ENCODE results near the gene PMEL. TPM values are rescaled to one million over a fixed set of nuclear protein-coding genes. Genes with fewer than 3 reads are reported as not detected.
"Not testable (repeated sequence)": the region's sequence is repeated elsewhere in the genome, so short reads cannot be mapped to it uniquely, and the experiment has no call there.

The PMEL gene
- total and polyA plus RNA-seq, 2 experiments from 2014 or later, result 0.38 to 2.3 TPM

- peak; percentile 41 for DNase-seq
- H4K20me1 ChIP-seq (ENCODE audit: insufficient read depth), result no peaks in the 10 kb centered on the region
- H3K27me3 ChIP-seq (replicated peaks; ENCODE audit: insufficient read depth), result no peaks in the 10 kb centered on the region
- H3K4me2 ChIP-seq (ENCODE audit: unreplicated experiment), result peak overlapping the region; percentile 94
- TF ChIP-seq EZH2 (IDR thresholded peaks at IDR 0.05; ENCODE audit: insufficient read depth, poor library complexity, severe bottlenecking) (no peak), EZH2phosphoT487 (IDR thresholded peaks at IDR 0.05; ENCODE audit: insufficient read depth, low read depth) (no peak)
- H3K36me3 ChIP-seq (ENCODE audit: low read depth), result no peaks in the 10 kb centered on the region
- H3K9me2 ChIP-seq (ENCODE audit: insufficient read depth), result no peaks in the 10 kb centered on the region
- H3K79me2 ChIP-seq (ENCODE audit: insufficient read depth), result peaks cover 79% of the 10 kb centered on the region
- in situ Hi-C loops (cut with MboI), result loop anchor here (5.0 kb wide), 1 partner anchor 84 kb away; the partner anchor contains the start of gene MMP19
- H2AFZ ChIP-seq, result peak overlapping the region; percentile 92
- peak overlapping the region; percentile 98 for H3K4me3 ChIP-seq
- peaks cover 34% of the 10 kb centered on the region for H3F3A ChIP-seq (ENCODE audit: insufficient read depth)
- H3K9me3 ChIP-seq (ENCODE audit: low read depth), result no peaks in the 10 kb centered on the region
- H3K9ac ChIP-seq, result peak overlapping the region; percentile 96
- H3K27ac ChIP-seq, result peak overlapping the region; percentile 94
- 6 to 9% methylated on average over 10 of the region's 10 CpGs for WGBS, 2 experiments (ENCODE audit: low coverage in 1 of 2, low lambda C conversion rate in 2 of 2, missing lambda C conversion rate in 2 of 2)
- peaks cover 24% of the 10 kb centered on the region for H3K4me1 ChIP-seq (ENCODE audit: insufficient read depth)
These were observed 39.7 kb downstream of the PMEL start for GRCh38 chr12:55925870-55926737.

DNA sequence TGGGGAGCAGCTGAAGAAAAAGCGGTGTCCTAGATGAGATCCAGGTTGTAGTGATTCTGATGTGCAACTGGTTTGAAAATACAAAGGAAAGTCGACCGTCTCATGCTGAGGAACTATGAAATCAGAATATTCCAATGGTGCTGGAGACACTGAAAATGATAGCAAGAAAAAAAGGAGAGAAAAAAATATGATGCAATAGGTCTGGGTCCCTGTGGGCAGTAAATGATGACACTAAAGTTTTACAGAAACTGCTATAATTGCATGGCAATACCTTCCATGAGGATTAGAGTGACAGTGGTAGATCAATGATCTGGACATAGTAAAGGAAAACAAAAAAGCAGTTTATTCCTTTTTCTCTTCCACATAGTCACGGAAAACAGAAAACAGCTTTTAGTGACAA, 40.5 kb downstream of the PMEL start:
- no peak for TF ChIP-seq EZH2phosphoT487 (IDR thresholded peaks at IDR 0.05; ENCODE audit: insufficient read depth, low read depth)
- Histone ChIP-seq H3K4me3 (peak overlapping the region; percentile 98), H3K9me2 (ENCODE audit: insufficient read depth) (no peaks in the 10 kb centered on the region), H3K27me3 (replicated peaks; ENCODE audit: insufficient read depth) (no peaks in the 10 kb centered on the region), H2AFZ (peak overlapping the region; percentile 15; the same call in 1 of the 2 replicates), H3F3A (ENCODE audit: insufficient read depth) (peaks cover 32% of the 10 kb centered on the region), H3K4me2 (ENCODE audit: unreplicated experiment) (peak overlapping the region; percentile 94), H4K20me1 (ENCODE audit: insufficient read depth) (no peaks in the 10 kb centered on the region), H3K4me1 (ENCODE audit: insufficient read depth) (peaks cover 17% of the 10 kb centered on the region), H3K79me2 (ENCODE audit: insufficient read depth) (peaks cover 86% of the 10 kb centered on the region), H3K9me3 (ENCODE audit: low read depth) (no peaks in the 10 kb centered on the region), H3K36me3 (ENCODE audit: low read depth) (no peaks in the 10 kb centered on the region), H3K9ac (peak overlapping the region; percentile 96), H3K27ac (peak overlapping the region; percentile 94)
- 44 to 49% methylated on average over 4 of the region's 4 CpGs for WGBS, 2 experiments (ENCODE audit: low coverage in 1 of 2, low lambda C conversion rate in 2 of 2, missing lambda C conversion rate in 2 of 2)
- peak; percentile 18 for DNase-seq
- in situ Hi-C loops (cut with MboI), result loop anchor here (5.0 kb wide), 1 partner anchor 83 kb away; the partner anchor contains the start of gene MMP19

- Histone ChIP-seq H3F3A (ENCODE audit: insufficient read depth) (peaks cover 31% of the 10 kb centered on the region), H3K4me1 (ENCODE audit: insufficient read depth) (peaks cover 19% of the 10 kb centered on the region; the same call in 1 of the 2 replicates), H3K79me2 (ENCODE audit: insufficient read depth) (peaks cover 89% of the 10 kb centered on the region)
- 89 to 97% methylated on average over 9 of the region's 9 CpGs for WGBS, 2 experiments (ENCODE audit: low coverage in 1 of 2, low lambda C conversion rate in 2 of 2, missing lambda C conversion rate in 2 of 2)
- H3K4me2 ChIP-seq (ENCODE audit: unreplicated experiment); in situ Hi-C loops (cut with MboI); H3K9me3 ChIP-seq (ENCODE audit: low read depth); H2AFZ ChIP-seq; H3K27me3 ChIP-seq (replicated peaks; ENCODE audit: insufficient read depth); DNase-seq; H3K9ac ChIP-seq; H3K4me3 ChIP-seq; H3K36me3 ChIP-seq (ENCODE audit: low read depth); H4K20me1 ChIP-seq (ENCODE audit: insufficient read depth); H3K9me2 ChIP-seq (ENCODE audit: insufficient read depth); H3K27ac ChIP-seq: not testable (repeated sequence)
These were observed 42.2 kb downstream of the PMEL start for GRCh38 chr12:55923648-55924047.

DNA sequence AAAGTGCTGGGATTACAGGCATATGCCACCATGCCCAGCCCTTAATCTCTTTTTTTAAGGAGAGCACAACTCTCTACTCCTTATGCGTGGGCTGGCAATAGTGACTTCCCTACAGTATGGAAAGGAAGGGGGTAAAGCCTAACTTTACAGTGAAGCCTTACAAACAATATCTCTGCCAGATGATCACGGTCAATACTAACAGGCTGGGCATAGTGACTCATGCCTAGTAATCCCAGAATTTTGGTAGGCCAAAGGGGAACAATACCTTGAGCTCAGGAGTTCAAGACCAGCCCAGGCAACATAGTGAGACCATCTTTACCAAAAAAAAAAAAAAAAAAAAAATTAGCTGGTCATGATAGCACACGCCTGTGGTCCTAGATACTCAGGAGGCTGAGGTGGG, 43.7 kb downstream of the PMEL start:
- Histone ChIP-seq H3K4me2 (ENCODE audit: unreplicated experiment) (no peak overlapping the region), H3K27me3 (replicated peaks; ENCODE audit: insufficient read depth) (no peaks in the 10 kb centered on the region), H3K4me1 (ENCODE audit: insufficient read depth) (peaks cover 19% of the 10 kb centered on the region; the same call in 1 of the 2 replicates), H3K9me3 (ENCODE audit: low read depth) (no peaks in the 10 kb centered on the region), H4K20me1 (ENCODE audit: insufficient read depth) (no peaks in the 10 kb centered on the region), H2AFZ (no peak overlapping the region), H3K9ac (no peak overlapping the region), H3F3A (ENCODE audit: insufficient read depth) (peaks cover 23% of the 10 kb centered on the region), H3K36me3 (ENCODE audit: low read depth) (no peaks in the 10 kb centered on the region), H3K79me2 (ENCODE audit: insufficient read depth) (peaks cover 96% of the 10 kb centered on the region), H3K9me2 (ENCODE audit: insufficient read depth) (no peaks in the 10 kb centered on the region), H3K27ac (no peak overlapping the region), H3K4me3 (no peak overlapping the region)
- WGBS, 2 experiments (ENCODE audit: low coverage in 1 of 2, low lambda C conversion rate in 2 of 2, missing lambda C conversion rate in 2 of 2), result 90 to 94% methylated on average over 3 of the region's 3 CpGs
- in situ Hi-C loops (cut with MboI), result no loop called here
- peak; percentile 20 for DNase-seq
- no peak for TF ChIP-seq EZH2phosphoT487 (IDR thresholded peaks at IDR 0.05; ENCODE audit: insufficient read depth, low read depth)
- TF ChIP-seq EZH2 (IDR thresholded peaks at IDR 0.05; ENCODE audit: insufficient read depth, poor library complexity, severe bottlenecking), result no peak

GRCh38 chr12:55919032-55919431, 46.8 kb downstream of the PMEL start:
- H4K20me1 ChIP-seq (ENCODE audit: insufficient read depth); H3K27me3 ChIP-seq (replicated peaks; ENCODE audit: insufficient read depth); H3K36me3 ChIP-seq (ENCODE audit: low read depth); H3K9me3 ChIP-seq (ENCODE audit: low read depth); H2AFZ ChIP-seq; H3K4me3 ChIP-seq; H3K9me2 ChIP-seq (ENCODE audit: insufficient read depth); in situ Hi-C loops (cut with MboI); H3K4me1 ChIP-seq (ENCODE audit: insufficient read depth); H3F3A ChIP-seq (ENCODE audit: insufficient read depth): not testable (repeated sequence)
- Histone ChIP-seq H3K4me2 (ENCODE audit: unreplicated experiment) (peak overlapping the region; percentile 12), H3K27ac (peak overlapping the region; percentile 75), H3K79me2 (ENCODE audit: insufficient read depth) (peaks cover 99% of the 10 kb centered on the region), H3K9ac (peak overlapping the region; percentile 33; the same call in 1 of the 2 replicates)
- DNase-seq, result peak; percentile 86
- WGBS, 2 experiments (ENCODE audit: low coverage in 1 of 2, low lambda C conversion rate in 2 of 2, missing lambda C conversion rate in 2 of 2), result 48 to 54% methylated on average over 3 of the region's 3 CpGs

All from GM23248 (cell line).